GM21423 (cell line): ENCODE measurements around the gene NPBWR2.

Experiments used
- ATAC-seq: cut with Tn5 transposase; IDR thresholded peaks from one replicate; pipeline ENCODE4 v1.9.1; 2021; ENCODE audit warnings: mild to moderate bottlenecking, moderate library complexity; ENCODE audit not compliant: unreplicated experiment

Gene NPBWR2

GRCh38 chr20:64075556-64075955 lies 31.8 kb downstream of the NPBWR2 start:
- ATAC-seq: no peak

- ATAC-seq: no peak
Observed at GRCh38 chr20:64074963-64075362, 32.4 kb downstream of the NPBWR2 start.

- ATAC-seq: no peak
Observed at GRCh38 chr20:64074184-64074789, 33.1 kb downstream of the NPBWR2 start.

GRCh38 chr20:64073476-64074183 lies 33.7 kb downstream of the NPBWR2 start:
- ATAC-seq: no peak

- no peak for ATAC-seq
Observed at GRCh38 chr20:64072498-64073063, 34.8 kb downstream of the NPBWR2 start.

- no peak for ATAC-seq
Observed at GRCh38 chr20:64071341-64072332, 35.7 kb downstream of the NPBWR2 start.

GRCh38 chr20:64070244-64070993 lies 36.9 kb downstream of the NPBWR2 start:
- no peak for ATAC-seq

GRCh38 chr20:64069614-64070243 lies 37.6 kb downstream of the NPBWR2 start:
- no peak for ATAC-seq

GRCh38 chr20:64069209-64069613 lies 38.2 kb downstream of the NPBWR2 start:
- no peak for ATAC-seq

GRCh38 chr20:64068386-64069208 lies 38.8 kb downstream of the NPBWR2 start:
- no peak for ATAC-seq

GRCh38 chr20:64067733-64068307 lies 39.5 kb downstream of the NPBWR2 start:
- ATAC-seq: no peak

GRCh38 chr20:64067005-64067632 lies 40.2 kb downstream of the NPBWR2 start:
- no peak for ATAC-seq

GRCh38 chr20:64065974-64066343 lies 41.4 kb downstream of the NPBWR2 start:
- peak; percentile 51 for ATAC-seq

GRCh38 chr20:64065062-64065973 lies 42.0 kb downstream of the NPBWR2 start:
- ATAC-seq: no peak

GRCh38 chr20:64064145-64064698 lies 43.1 kb downstream of the NPBWR2 start:
- ATAC-seq: no peak

GRCh38 chr20:64063389-64064144 lies 43.8 kb downstream of the NPBWR2 start:
- ATAC-seq: no peak
